DMS53 (cell line): Measurements from ENCODE around the gene ZNF138.
"Not testable (repeated sequence)": the region's sequence is repeated elsewhere in the genome, so short reads cannot be mapped to it uniquely, and the experiment has no call there.

Source experiments
- DNase-seq: peaks from one replicate; lab custom pipeline; 2025; lab: John Stamatoyannopoulos, UW

The ZNF138 gene

GRCh38 chr7:64794171-64794844, at the start of gene ZNF138:
Gene ZNF138, plus strand, starts transcription at chr7:64794428. Its CDS starts 141 bp downstream, at chr7:64794569.
- peak; percentile 100 for DNase-seq

GRCh38 chr7:64744680-64745079, 49.5 kb upstream of the ZNF138 start:
- peak; percentile 23 for DNase-seq

- DNase-seq: no peak
Observed at GRCh38 chr7:64747802-64748201, 46.4 kb upstream of the ZNF138 start.

- DNase-seq: no peak
Observed at GRCh38 chr7:64753032-64753431, 41.2 kb upstream of the ZNF138 start.

- DNase-seq: peak; percentile 40
Observed at GRCh38 chr7:64755865-64756264, 38.4 kb upstream of the ZNF138 start.

GRCh38 chr7:64758151-64758550, 36.1 kb upstream of the ZNF138 start:
- peak; percentile 72 for DNase-seq

- DNase-seq: no peak
Observed at GRCh38 chr7:64768824-64769223, 25.4 kb upstream of the ZNF138 start.

GRCh38 chr7:64774204-64774842, 19.9 kb upstream of the ZNF138 start:
- DNase-seq: no peak

- DNase-seq: no peak
Observed at GRCh38 chr7:64775289-64775688, 18.9 kb upstream of the ZNF138 start.

GRCh38 chr7:64784842-64785241, 9.4 kb upstream of the ZNF138 start:
- not testable (repeated sequence) for DNase-seq

- DNase-seq: no peak
Observed at GRCh38 chr7:64787295-64787694, 6.9 kb upstream of the ZNF138 start.

- not testable (repeated sequence) for DNase-seq
Observed at GRCh38 chr7:64789241-64789640, 5.0 kb upstream of the ZNF138 start.

- DNase-seq: peak; percentile 16
Observed at GRCh38 chr7:64793106-64793755, 997 bp upstream of the ZNF138 start.

GRCh38 chr7:64795176-64795575, 948 bp downstream of the ZNF138 start:
- no peak for DNase-seq

GRCh38 chr7:64799169-64799568, 4.9 kb downstream of the ZNF138 start:
- not testable (repeated sequence) for DNase-seq

- no peak for DNase-seq
Observed at GRCh38 chr7:64802699-64803098, 8.5 kb downstream of the ZNF138 start.

- peak; percentile 12 for DNase-seq
Observed at GRCh38 chr7:64807731-64808365, 13.6 kb downstream of the ZNF138 start.

- no peak for DNase-seq
Observed at GRCh38 chr7:64811767-64812166, 17.5 kb downstream of the ZNF138 start.

- no peak for DNase-seq
Observed at GRCh38 chr7:64830926-64831325, 36.7 kb downstream of the ZNF138 start.

- DNase-seq: no peak
Observed at GRCh38 chr7:64832136-64832535, 37.9 kb downstream of the ZNF138 start.

- no peak for DNase-seq
Observed at GRCh38 chr7:64834989-64835388, 40.8 kb downstream of the ZNF138 start.

GRCh38 chr7:64835856-64836255, 41.6 kb downstream of the ZNF138 start:
- peak; percentile 44 for DNase-seq

- DNase-seq: not testable (repeated sequence)
Observed at GRCh38 chr7:64838051-64838450, 43.8 kb downstream of the ZNF138 start.
